Subcutaneous adipose tissue (tissue), 4 donors: ENCODE measurements around the gene LYPD6. TPM values are rescaled to one million over a fixed set of nuclear protein-coding genes. Genes with fewer than 3 reads are reported as not detected.

Experiments
- total RNA-seq, 4 donors: library from RNA; depleted of rRNA; stranded (reverse); fragments of >200 nt; gene quantifications; one replicate each; pipeline ENCODE4 v1.1.0, GENCODE V29; 2016
- TF ChIP-seq, protein P1 (sequence below): fragments of 450-650 bp; IDR thresholded peaks from one replicate; pipeline ENCODE4 v1.5.1; 2016; ENCODE audit warnings: low read depth, mild to moderate bottlenecking, control low read depth, antibody characterized with exemption, moderate library complexity

The LYPD6 gene
- total RNA-seq, 4 donors from 2014 or later = under 0.01 to 0.65 TPM; not detected in 2

DNA sequence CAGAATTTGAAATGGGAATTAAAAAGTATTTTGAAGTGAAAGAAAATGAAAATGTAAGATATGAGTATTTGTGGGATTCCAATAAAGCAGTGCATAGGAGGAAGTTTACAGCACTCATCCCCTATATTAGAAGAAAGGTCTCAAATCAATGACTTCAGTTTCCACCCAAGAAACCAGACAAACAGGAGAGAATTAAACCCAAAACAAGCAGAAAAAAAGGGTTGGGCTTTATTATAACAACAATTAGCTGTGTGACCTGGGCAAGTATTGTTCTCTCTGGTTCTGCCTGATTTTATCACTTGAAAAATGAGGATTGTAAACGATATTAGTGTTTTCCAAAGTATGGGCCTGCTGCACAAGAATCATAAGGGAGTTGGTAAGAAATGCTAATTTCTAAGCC, 18.3 kb upstream of the LYPD6 start:
- TF ChIP-seq, protein P1, sequence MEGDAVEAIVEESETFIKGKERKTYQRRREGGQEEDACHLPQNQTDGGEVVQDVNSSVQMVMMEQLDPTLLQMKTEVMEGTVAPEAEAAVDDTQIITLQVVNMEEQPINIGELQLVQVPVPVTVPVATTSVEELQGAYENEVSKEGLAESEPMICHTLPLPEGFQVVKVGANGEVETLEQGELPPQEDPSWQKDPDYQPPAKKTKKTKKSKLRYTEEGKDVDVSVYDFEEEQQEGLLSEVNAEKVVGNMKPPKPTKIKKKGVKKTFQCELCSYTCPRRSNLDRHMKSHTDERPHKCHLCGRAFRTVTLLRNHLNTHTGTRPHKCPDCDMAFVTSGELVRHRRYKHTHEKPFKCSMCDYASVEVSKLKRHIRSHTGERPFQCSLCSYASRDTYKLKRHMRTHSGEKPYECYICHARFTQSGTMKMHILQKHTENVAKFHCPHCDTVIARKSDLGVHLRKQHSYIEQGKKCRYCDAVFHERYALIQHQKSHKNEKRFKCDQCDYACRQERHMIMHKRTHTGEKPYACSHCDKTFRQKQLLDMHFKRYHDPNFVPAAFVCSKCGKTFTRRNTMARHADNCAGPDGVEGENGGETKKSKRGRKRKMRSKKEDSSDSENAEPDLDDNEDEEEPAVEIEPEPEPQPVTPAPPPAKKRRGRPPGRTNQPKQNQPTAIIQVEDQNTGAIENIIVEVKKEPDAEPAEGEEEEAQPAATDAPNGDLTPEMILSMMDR = no peak

DNA sequence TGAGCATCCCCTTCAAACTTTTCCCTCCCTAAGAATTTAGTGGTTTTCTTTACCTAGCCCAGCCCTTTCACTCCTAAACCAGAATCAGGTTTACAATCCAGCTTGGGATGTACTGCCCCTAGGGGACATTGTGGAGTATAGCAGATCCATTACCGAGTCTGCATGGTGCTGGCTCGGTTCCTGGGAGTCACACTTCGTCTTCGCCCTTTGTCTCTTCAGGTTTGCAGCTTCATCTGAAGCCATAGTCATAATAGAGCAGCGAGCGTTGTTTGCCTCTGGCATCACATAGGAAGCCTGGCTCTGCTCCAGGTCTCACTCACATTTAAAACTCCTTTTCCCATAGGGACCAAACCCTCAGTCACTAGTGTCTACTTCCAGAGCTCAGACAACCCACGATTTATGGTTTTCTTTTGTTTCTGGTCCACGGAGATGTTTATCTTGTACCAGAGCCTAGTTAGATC, 16.8 kb upstream of the LYPD6 start:
- TF ChIP-seq, protein P1 = no peak

DNA sequence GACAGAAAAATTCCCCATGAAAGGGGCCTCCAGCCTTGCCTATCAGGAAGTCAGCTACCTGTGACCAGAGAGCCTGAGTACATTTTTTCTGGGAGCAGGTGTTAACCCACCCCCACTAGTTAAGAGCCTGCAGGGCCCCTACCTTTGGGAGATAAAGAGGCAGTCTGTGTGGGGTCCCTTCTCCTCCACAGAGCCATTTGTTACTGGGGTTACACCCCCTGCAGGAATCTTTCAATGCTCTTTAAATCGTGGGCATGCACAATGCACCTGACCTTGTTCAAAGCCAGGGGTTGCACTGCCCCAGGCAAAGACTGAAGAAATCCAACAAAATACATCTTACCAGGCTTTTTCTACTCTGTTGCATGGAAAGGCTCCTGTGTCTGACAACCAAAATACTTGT, 15.7 kb upstream of the LYPD6 start:
- TF ChIP-seq, protein P1 = no peak

DNA sequence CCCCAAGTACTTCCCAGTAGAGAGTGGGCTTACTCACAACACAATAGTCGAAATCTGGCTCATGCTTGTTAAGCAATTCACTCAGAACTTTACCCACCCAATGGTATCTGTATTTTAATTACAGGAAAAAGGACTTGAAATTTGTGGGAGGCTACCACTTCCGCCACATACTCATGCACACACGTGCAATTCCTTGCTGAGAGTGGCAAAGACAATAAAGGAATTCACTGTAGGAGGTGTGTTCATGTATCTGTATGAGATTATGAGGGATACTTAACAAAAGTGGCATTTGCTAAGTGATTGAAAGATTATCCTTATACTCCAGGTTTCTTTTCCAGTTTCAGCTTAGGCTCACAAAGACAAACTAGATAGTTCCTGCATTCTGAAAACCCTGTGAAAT, 14.9 kb upstream of the LYPD6 start:
- TF ChIP-seq, protein P1 = no peak

DNA sequence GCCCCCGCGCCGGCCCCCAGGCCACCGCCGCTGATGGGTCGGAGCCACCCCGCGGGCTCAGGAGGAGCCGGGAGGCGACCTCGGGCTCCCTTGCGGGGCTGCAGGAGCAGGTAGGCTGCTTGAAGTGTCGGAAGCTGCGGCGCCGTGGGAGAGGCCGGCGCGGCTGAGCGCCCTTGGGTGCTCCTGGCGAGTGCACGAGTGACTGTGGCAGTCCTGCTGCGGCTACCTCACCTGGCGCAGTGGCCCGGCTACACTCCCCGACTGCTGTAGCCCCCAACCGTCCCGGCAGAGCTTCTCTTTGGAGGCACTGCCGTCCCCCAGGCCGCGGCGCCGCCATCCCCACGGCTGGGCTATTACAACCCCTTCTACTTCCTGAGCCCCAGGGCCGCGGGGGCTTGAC, 10.0 kb upstream of the LYPD6 start:
- TF ChIP-seq, protein P1 = no peak

DNA sequence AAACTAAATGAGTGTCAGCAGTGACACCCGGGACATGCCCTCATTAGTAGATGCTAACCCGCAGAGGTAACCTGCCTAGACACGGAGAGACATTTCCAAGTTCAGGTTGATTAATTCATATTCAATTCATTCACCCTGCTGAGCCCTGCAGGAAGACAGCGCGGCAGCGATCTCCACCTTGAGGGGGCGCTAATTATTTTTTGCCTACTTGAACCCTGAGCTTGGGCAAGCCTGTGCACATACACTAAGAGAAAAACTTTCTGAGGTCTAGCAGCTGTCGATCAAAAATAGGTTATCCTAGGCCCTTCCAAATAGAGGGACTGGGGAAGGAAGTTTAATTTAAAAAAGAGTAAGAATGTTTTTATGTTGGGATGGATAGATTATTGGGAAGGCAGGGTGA, 1.3 kb upstream of the LYPD6 start:
- TF ChIP-seq, protein P1 = no peak

DNA sequence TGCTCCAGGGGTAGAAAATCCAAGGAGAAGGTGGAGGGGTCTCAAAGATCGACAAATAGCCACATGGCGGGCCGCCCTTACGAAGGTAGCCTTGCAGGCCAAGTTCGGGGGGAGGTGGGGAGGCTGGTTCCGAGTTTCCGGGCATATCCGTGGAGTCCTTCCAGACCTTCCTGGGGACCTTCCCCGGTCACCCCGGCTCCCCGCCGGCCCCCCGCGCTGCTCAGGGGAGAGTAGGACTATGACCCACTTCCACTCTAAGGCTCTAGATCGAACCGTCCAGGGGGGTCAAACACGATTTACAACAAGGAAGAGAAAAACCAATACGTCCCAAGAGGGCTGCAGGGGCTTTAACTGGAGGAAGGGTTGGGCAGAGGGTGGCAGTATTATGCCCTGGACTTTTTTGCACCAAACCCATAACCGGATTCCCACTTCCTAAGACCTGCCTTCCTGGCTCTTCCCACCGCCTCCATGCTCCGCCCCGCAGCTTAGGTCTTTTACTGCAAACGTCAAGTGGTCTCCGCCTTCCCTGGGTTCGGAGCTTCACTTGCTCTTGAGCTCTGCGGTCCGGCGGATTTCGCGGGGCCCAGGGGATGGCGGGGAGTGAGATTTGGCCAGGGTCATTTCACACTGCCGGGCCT, 779 bp upstream of the LYPD6 start:
- TF ChIP-seq, protein P1 = no peak
